Measurements from ENCODE around the gene ARFGEF2.
"Not testable (repeated sequence)": the region's sequence is repeated elsewhere in the genome, so short reads cannot be mapped to it uniquely, and the experiment has no call there.

Gene ARFGEF2

GRCh38 chr20:49078310-49078709 is 156.8 kb downstream of the ARFGEF2 start:
- no peak for DNase-seq (ENCODE audit: low spot score)

- not testable (repeated sequence) for DNase-seq (ENCODE audit: low spot score)
Observed at GRCh38 chr20:49082295-49082694, 160.8 kb downstream of the ARFGEF2 start.

Measured in Ammon's horn (tissue), 1 donor.